PC-3 (cell line): ENCODE data around the gene PLXNA2.

Experiments
- EZH2phosphoT487 ChIP-seq: fragments of 300-600 bp; sonication (generic); IDR thresholded peaks from 2 replicates; pipeline ENCODE4 v1.6.1; 2018; ENCODE audit warnings: mild to moderate bottlenecking, antibody characterized with exemption, low read length, borderline replicate concordance
- TF ChIP-seq, protein P1 (sequence below): fragments of 300-600 bp; sonication (generic); conservative IDR thresholded peaks from 2 replicates; pipeline ENCODE4 v1.5.1; 2017; ENCODE audit warnings: antibody characterized with exemption, low read depth, mild to moderate bottlenecking, low read length

DNA sequence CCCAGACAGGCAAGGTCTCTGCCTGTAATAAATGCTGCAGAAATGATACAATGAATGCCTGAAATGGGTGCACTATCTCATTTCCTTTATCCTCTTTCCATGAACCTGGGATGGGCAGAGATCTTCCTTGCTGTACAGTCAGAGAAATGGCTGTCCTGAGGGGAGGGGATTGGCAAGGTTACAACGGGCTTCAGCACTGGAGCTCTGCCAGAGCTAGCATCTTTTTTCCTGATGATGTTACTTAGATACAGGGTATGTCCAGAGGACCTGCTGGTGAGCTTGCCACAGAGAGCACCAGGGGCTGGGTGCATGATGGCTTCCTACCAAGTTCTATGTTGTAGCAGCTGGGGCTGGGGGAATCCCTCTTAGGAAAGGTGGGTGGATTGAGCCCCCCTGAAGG lies 115.1 kb downstream of the PLXNA2 start:
- TF ChIP-seq, protein P1, sequence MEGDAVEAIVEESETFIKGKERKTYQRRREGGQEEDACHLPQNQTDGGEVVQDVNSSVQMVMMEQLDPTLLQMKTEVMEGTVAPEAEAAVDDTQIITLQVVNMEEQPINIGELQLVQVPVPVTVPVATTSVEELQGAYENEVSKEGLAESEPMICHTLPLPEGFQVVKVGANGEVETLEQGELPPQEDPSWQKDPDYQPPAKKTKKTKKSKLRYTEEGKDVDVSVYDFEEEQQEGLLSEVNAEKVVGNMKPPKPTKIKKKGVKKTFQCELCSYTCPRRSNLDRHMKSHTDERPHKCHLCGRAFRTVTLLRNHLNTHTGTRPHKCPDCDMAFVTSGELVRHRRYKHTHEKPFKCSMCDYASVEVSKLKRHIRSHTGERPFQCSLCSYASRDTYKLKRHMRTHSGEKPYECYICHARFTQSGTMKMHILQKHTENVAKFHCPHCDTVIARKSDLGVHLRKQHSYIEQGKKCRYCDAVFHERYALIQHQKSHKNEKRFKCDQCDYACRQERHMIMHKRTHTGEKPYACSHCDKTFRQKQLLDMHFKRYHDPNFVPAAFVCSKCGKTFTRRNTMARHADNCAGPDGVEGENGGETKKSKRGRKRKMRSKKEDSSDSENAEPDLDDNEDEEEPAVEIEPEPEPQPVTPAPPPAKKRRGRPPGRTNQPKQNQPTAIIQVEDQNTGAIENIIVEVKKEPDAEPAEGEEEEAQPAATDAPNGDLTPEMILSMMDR: no peak
- TF ChIP-seq EZH2phosphoT487: no peak
